ENCODE measurements around the gene SEMA3E.

SEMA3E gene

DNA sequence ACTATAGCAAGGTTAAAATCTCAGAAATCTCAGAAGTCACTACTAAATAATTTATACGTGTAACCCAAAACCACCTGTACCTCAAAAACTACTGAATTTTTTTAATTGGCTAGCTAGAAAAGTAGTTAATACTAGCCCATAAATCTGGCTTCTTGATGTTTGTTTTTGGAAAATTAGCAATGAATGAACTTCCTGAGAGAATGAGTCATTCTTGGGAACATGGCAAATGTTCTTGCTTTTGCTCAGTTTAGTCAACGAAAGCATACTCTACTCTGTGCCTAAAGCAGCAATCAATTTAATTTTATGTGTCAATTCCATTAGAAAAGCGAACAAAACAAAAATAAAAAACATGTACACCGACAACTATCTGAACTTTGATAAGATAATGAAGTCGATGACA is 69.2 kb downstream of the SEMA3E start:
- Histone ChIP-seq H2BK5ac (ENCODE audit: low read depth, low read length, poor library complexity) (no peak overlapping the region), H3K4me2 (ENCODE audit: low read length) (no peak overlapping the region), H3K9ac (ENCODE audit: low read length) (no peak overlapping the region), H3K27me3 (ENCODE audit: insufficient read depth, low read length) (no peaks in the 10 kb centered on the region), H2AK5ac (ENCODE audit: low read length) (no peak overlapping the region), H3K9me3 (ENCODE audit: insufficient read depth, low read depth, low read length) (no peaks in the 10 kb centered on the region), H3K18ac (ENCODE audit: low read length) (no peak overlapping the region), H3K27ac (ENCODE audit: low read depth, low read length) (no peak overlapping the region), H2AFZ (ENCODE audit: insufficient read depth, low read length, poor library complexity) (no peak overlapping the region), H4K8ac (ENCODE audit: low read depth, low read length) (no peak overlapping the region), H3K14ac (ENCODE audit: low read length) (no peak overlapping the region), H3K4me3 (ENCODE audit: low read depth, low read length) (no peak overlapping the region), H3K79me1 (ENCODE audit: low read length) (no peaks in the 10 kb centered on the region), H3K79me2 (ENCODE audit: control insufficient read depth, insufficient read depth, low read length, poor library complexity) (no peaks in the 10 kb centered on the region), H3K36me3 (ENCODE audit: control insufficient read depth in 1 of 2, insufficient read depth in 2 of 2, low read length in 2 of 2) (no peaks in the 10 kb centered on the region), H3K4me1 (ENCODE audit: control insufficient read depth in 1 of 2, insufficient read depth in 2 of 2, low read length in 2 of 2) (no peaks in the 10 kb centered on the region), H4K91ac (ENCODE audit: low read depth, low read length) (no peak overlapping the region), H4K12ac (ENCODE audit: low read depth, low read length) (no peak overlapping the region), H3K4ac (ENCODE audit: low read depth, low read length) (no peak overlapping the region), H2BK120ac (ENCODE audit: insufficient read depth, low read length, poor library complexity) (no peak overlapping the region), H2BK12ac (ENCODE audit: low read length) (no peak overlapping the region), H3K23ac (ENCODE audit: low read length) (no peak overlapping the region)
- DNase-seq, result no peak
- no CpG with 5 or more reads among the region's 5 CpGs for WGBS (ENCODE audit: extremely low coverage, insufficient coverage, insufficient read length)

DNA sequence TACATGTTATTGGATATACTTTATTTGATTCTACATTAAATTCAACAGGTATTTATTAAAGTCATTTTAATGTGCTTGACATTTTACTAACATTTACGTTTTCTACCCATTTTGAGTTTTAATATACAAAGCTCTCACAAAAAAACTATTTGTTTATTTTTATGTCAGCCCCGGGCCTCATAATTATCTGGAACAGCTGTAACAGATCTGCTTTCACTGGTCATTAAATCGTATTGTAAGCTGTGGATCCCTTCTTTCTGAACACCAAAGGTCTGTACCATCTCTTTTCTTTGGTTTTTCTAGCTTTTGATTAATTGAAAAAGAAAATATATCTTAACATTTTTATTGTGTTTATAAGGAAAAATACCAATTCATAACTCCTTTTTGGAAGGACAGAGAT is 73.5 kb downstream of the SEMA3E start:
- no peak overlapping the region for H2AFZ ChIP-seq (ENCODE audit: insufficient read depth, low read length, poor library complexity)
- no peak for DNase-seq
- no peak overlapping the region for H2AK5ac ChIP-seq (ENCODE audit: low read length)
- H3K23ac ChIP-seq (ENCODE audit: low read length), result no peak overlapping the region
- no peaks in the 10 kb centered on the region for H3K36me3 ChIP-seq (ENCODE audit: control insufficient read depth in 1 of 2, insufficient read depth in 2 of 2, low read length in 2 of 2)
- no peak overlapping the region for H2BK120ac ChIP-seq (ENCODE audit: insufficient read depth, low read length, poor library complexity)
- H4K8ac ChIP-seq (ENCODE audit: low read depth, low read length), result no peak overlapping the region
- H3K18ac ChIP-seq (ENCODE audit: low read length), result no peak overlapping the region
- H4K91ac ChIP-seq (ENCODE audit: low read depth, low read length), result no peak overlapping the region
- no peak overlapping the region for H3K27ac ChIP-seq (ENCODE audit: low read depth, low read length)
- no peaks in the 10 kb centered on the region for H3K27me3 ChIP-seq (ENCODE audit: insufficient read depth, low read length)
- H3K4me2 ChIP-seq (ENCODE audit: low read length), result no peak overlapping the region
- no peak overlapping the region for H3K9ac ChIP-seq (ENCODE audit: low read length)
- no peaks in the 10 kb centered on the region for H3K4me1 ChIP-seq (ENCODE audit: control insufficient read depth in 1 of 2, insufficient read depth in 2 of 2, low read length in 2 of 2)
- no peak overlapping the region for H3K14ac ChIP-seq (ENCODE audit: low read length)
- H2BK12ac ChIP-seq (ENCODE audit: low read length), result no peak overlapping the region
- no peak overlapping the region for H3K4me3 ChIP-seq (ENCODE audit: low read depth, low read length)
- H3K9me3 ChIP-seq (ENCODE audit: insufficient read depth, low read depth, low read length), result no peaks in the 10 kb centered on the region
- no peaks in the 10 kb centered on the region for H3K79me2 ChIP-seq (ENCODE audit: control insufficient read depth, insufficient read depth, low read length, poor library complexity)
- H2BK5ac ChIP-seq (ENCODE audit: low read depth, low read length, poor library complexity), result no peak overlapping the region
- no peaks in the 10 kb centered on the region for H3K79me1 ChIP-seq (ENCODE audit: low read length)
- no CpG with 5 or more reads among the region's 3 CpGs for WGBS (ENCODE audit: extremely low coverage, insufficient coverage, insufficient read length)
- no peak overlapping the region for H3K4ac ChIP-seq (ENCODE audit: low read depth, low read length)
- H4K12ac ChIP-seq (ENCODE audit: low read depth, low read length), result no peak overlapping the region

DNA sequence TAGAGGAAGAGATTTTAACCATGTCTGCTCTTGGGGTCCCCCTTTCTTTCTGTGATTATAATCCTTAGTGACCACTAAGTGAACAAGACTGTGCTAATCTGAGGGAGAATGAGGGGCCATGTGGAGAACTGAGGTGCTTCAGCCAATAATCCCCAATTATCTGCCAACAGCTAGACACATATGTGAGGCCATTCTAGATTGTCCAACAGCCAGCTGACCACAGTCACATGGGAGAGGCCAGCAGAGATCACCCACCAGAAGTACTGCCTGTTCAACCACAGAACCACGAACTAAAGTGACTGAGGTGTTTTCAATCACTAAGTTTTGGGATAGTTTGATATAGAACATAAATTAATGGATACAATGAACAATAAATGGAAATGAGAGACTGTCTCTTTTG is 74.3 kb downstream of the SEMA3E start:
- Histone ChIP-seq H2AFZ (ENCODE audit: insufficient read depth, low read length, poor library complexity) (no peak overlapping the region), H3K4me3 (ENCODE audit: low read depth, low read length) (no peak overlapping the region)
- WGBS (ENCODE audit: extremely low coverage, insufficient coverage, insufficient read length), result no CpG with 5 or more reads among the region's 1 CpG

DNA sequence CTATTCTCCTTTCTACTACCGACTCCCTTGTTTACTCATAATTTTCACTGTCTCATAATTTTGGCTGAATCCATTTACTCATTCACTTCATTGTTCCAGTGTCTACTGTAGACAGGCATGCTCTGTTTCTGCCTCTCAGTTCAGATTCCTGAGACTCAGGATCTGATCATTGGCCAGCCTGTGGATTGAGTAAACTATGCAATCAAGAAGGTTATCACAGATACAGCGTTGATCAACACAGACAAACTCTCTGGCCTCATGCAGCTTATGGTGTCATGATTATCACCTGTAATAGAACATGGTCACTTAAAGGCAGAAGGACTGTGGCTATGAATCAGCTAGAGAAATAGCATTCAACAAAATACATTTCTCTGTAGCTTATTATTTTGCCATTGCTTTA is 86.0 kb downstream of the SEMA3E start:
- WGBS (ENCODE audit: extremely low coverage, insufficient coverage, insufficient read length), result no CpG with 5 or more reads among the region's 2 CpGs
- Histone ChIP-seq H4K8ac (ENCODE audit: low read depth, low read length) (no peak overlapping the region), H2AK5ac (ENCODE audit: low read length) (no peak overlapping the region), H3K79me1 (ENCODE audit: low read length) (no peaks in the 10 kb centered on the region), H4K12ac (ENCODE audit: low read depth, low read length) (no peak overlapping the region), H3K4ac (ENCODE audit: low read depth, low read length) (no peak overlapping the region), H4K91ac (ENCODE audit: low read depth, low read length) (no peak overlapping the region), H2BK120ac (ENCODE audit: insufficient read depth, low read length, poor library complexity) (no peak overlapping the region), H3K9me3 (ENCODE audit: insufficient read depth, low read depth, low read length) (no peaks in the 10 kb centered on the region), H2AFZ (ENCODE audit: insufficient read depth, low read length, poor library complexity) (no peak overlapping the region), H3K4me3 (ENCODE audit: low read depth, low read length) (no peak overlapping the region), H2BK5ac (ENCODE audit: low read depth, low read length, poor library complexity) (no peak overlapping the region), H3K23ac (ENCODE audit: low read length) (no peak overlapping the region), H3K27me3 (ENCODE audit: insufficient read depth, low read length) (no peaks in the 10 kb centered on the region), H3K4me2 (ENCODE audit: low read length) (no peak overlapping the region), H3K18ac (ENCODE audit: low read length) (no peak overlapping the region), H2BK12ac (ENCODE audit: low read length) (no peak overlapping the region), H3K9ac (ENCODE audit: low read length) (no peak overlapping the region), H3K4me1 (ENCODE audit: control insufficient read depth in 1 of 2, insufficient read depth in 2 of 2, low read length in 2 of 2) (no peaks in the 10 kb centered on the region), H3K36me3 (ENCODE audit: control insufficient read depth in 1 of 2, insufficient read depth in 2 of 2, low read length in 2 of 2) (no peaks in the 10 kb centered on the region), H3K79me2 (ENCODE audit: control insufficient read depth, insufficient read depth, low read length, poor library complexity) (no peaks in the 10 kb centered on the region), H3K14ac (ENCODE audit: low read length) (no peak overlapping the region), H3K27ac (ENCODE audit: low read depth, low read length) (no peak overlapping the region)
- DNase-seq, result no peak

More for the DNA sequence above, 74.3 kb downstream of the SEMA3E start:
- Histone ChIP-seq H4K12ac (ENCODE audit: low read depth, low read length) (no peak overlapping the region), H3K79me1 (ENCODE audit: low read length) (no peaks in the 10 kb centered on the region), H3K23ac (ENCODE audit: low read length) (no peak overlapping the region), H2BK12ac (ENCODE audit: low read length) (no peak overlapping the region), H3K4ac (ENCODE audit: low read depth, low read length) (no peak overlapping the region), H3K9ac (ENCODE audit: low read length) (no peak overlapping the region), H3K27me3 (ENCODE audit: insufficient read depth, low read length) (no peaks in the 10 kb centered on the region), H3K27ac (ENCODE audit: low read depth, low read length) (no peak overlapping the region), H3K36me3 (ENCODE audit: control insufficient read depth in 1 of 2, insufficient read depth in 2 of 2, low read length in 2 of 2) (no peaks in the 10 kb centered on the region), H3K18ac (ENCODE audit: low read length) (no peak overlapping the region), H2BK120ac (ENCODE audit: insufficient read depth, low read length, poor library complexity) (no peak overlapping the region), H2AK5ac (ENCODE audit: low read length) (no peak overlapping the region), H4K8ac (ENCODE audit: low read depth, low read length) (no peak overlapping the region), H2BK5ac (ENCODE audit: low read depth, low read length, poor library complexity) (no peak overlapping the region), H4K91ac (ENCODE audit: low read depth, low read length) (no peak overlapping the region), H3K79me2 (ENCODE audit: control insufficient read depth, insufficient read depth, low read length, poor library complexity) (no peaks in the 10 kb centered on the region), H3K4me2 (ENCODE audit: low read length) (no peak overlapping the region), H3K9me3 (ENCODE audit: insufficient read depth, low read depth, low read length) (no peaks in the 10 kb centered on the region), H3K4me1 (ENCODE audit: control insufficient read depth in 1 of 2, insufficient read depth in 2 of 2, low read length in 2 of 2) (no peaks in the 10 kb centered on the region), H3K14ac (ENCODE audit: low read length) (no peak overlapping the region)
- no peak for DNase-seq

All from trophoblast cell (in vitro differentiated cells and primary cell).